ENCODE data around the gene DIAPH2. TPM values are rescaled to one million over a fixed set of nuclear protein-coding genes. Genes with fewer than 3 reads are reported as not detected.

The DIAPH2 gene
- total RNA-seq, 1 donor from 2014 or later, result 32.9 TPM

DNA sequence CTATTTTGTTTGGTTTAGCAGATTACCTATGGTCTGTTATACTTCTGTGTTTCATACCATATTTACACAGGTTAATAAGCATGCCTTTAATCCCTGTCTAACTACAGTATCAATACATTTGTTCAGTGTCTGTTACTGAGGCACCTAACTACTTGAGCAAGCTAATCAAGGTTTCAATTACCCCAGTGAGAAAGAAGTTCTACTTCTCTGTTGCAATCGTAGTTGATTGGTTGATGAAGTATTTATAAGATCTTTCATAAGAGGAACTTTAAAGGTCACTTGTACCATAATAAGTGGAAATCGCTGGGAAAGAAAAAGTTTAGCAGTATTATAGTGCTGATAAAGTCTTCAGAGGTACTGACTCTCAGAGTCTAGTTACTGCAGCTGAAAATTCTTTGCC is 689.6 kb downstream of the DIAPH2 start:
- Histone ChIP-seq H3K4me1 (no peaks in the 10 kb centered on the region), H3K4me3 (no peak overlapping the region), H3K27ac (no peak overlapping the region), H3K9me3 (no peaks in the 10 kb centered on the region), H3K27me3 (no peaks in the 10 kb centered on the region), H3K36me3 (no peaks in the 10 kb centered on the region)
- ATAC-seq (peak; percentile 20), DNase-seq (no peak)
- TF ChIP-seq, protein P1, sequence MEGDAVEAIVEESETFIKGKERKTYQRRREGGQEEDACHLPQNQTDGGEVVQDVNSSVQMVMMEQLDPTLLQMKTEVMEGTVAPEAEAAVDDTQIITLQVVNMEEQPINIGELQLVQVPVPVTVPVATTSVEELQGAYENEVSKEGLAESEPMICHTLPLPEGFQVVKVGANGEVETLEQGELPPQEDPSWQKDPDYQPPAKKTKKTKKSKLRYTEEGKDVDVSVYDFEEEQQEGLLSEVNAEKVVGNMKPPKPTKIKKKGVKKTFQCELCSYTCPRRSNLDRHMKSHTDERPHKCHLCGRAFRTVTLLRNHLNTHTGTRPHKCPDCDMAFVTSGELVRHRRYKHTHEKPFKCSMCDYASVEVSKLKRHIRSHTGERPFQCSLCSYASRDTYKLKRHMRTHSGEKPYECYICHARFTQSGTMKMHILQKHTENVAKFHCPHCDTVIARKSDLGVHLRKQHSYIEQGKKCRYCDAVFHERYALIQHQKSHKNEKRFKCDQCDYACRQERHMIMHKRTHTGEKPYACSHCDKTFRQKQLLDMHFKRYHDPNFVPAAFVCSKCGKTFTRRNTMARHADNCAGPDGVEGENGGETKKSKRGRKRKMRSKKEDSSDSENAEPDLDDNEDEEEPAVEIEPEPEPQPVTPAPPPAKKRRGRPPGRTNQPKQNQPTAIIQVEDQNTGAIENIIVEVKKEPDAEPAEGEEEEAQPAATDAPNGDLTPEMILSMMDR (IDR thresholded peaks at IDR 0.05), result no peak
- intact Hi-C loops (cut with DNase I), result no loop called here

GRCh38 chrX:97380200-97380599 is 695.6 kb downstream of the DIAPH2 start:
- no peaks in the 10 kb centered on the region for H3K27me3 ChIP-seq
- no peak overlapping the region for H3K4me3 ChIP-seq
- H3K9me3 ChIP-seq, result no peaks in the 10 kb centered on the region
- ATAC-seq, result no peak
- TF ChIP-seq, protein P1 (IDR thresholded peaks at IDR 0.05), result no peak
- H3K4me1 ChIP-seq, result no peaks in the 10 kb centered on the region
- DNase-seq, result no peak
- intact Hi-C loops (cut with DNase I), result no loop called here
- no peak overlapping the region for H3K27ac ChIP-seq
- no peaks in the 10 kb centered on the region for H3K36me3 ChIP-seq

- intact Hi-C loops (cut with DNase I), result no loop called here
- no peak for DNase-seq
- H3K9me3 ChIP-seq, result no peaks in the 10 kb centered on the region
These were observed 700.0 kb downstream of the DIAPH2 start for GRCh38 chrX:97384685-97385084.

DNA sequence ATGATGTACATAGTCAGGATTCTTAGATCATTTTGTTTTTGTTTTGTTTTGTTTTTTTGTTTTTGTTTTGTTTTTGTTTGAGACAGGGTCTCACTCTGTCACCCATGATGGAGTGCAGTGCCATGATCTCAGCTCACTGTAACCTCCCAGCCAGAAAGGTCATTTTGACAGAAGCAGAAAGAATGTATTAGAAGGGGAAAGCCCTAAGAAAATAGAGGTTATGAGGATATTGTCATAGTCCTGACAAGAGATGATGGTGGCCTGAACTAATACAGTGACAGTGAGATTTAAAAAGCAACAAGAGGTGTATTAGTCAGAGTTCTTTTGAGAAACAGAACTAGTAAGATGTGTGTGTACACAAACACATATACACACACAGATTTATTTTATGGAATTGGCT is 702.4 kb downstream of the DIAPH2 start:
- no peaks in the 10 kb centered on the region for H3K27me3 ChIP-seq
- ATAC-seq (no peak), DNase-seq (no peak)
- H3K36me3 ChIP-seq, result no peaks in the 10 kb centered on the region
- H3K9me3 ChIP-seq, result no peaks in the 10 kb centered on the region
- intact Hi-C loops (cut with DNase I), result no loop called here
- no peak overlapping the region for H3K4me3 ChIP-seq
- TF ChIP-seq, protein P1 (IDR thresholded peaks at IDR 0.05), result no peak
- no peak overlapping the region for H3K27ac ChIP-seq
- no peaks in the 10 kb centered on the region for H3K4me1 ChIP-seq

More at GRCh38 chrX:97384685-97385084, 700.0 kb downstream of the DIAPH2 start:
- H3K4me1 ChIP-seq, result no peaks in the 10 kb centered on the region
- H3K36me3 ChIP-seq, result no peaks in the 10 kb centered on the region
- no peak overlapping the region for H3K27ac ChIP-seq
- ATAC-seq, result no peak
- TF ChIP-seq, protein P1 (IDR thresholded peaks at IDR 0.05), result no peak
- no peak overlapping the region for H3K4me3 ChIP-seq
- H3K27me3 ChIP-seq, result no peaks in the 10 kb centered on the region

DNA sequence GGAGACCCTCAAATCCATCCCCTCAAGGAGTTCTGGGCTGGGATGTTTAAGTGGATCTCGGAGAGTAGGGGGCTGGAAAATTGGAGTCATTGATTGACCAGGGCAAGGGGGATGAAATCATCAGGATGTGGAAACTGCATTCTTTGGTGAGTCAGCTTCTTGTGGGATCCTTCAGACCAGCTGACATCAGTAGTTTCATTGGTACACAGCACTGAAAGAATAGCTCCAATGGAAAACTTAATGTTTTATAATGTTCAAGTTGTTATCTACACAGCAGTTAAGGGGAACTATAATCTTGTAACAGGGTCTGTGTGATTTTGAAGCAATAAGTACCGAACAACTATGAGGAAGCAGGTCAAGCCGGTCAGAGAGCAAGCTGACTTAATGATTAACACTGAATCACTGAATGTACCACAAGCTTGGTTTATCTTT is 705.1 kb downstream of the DIAPH2 start:
- Histone ChIP-seq H3K27me3 (no peaks in the 10 kb centered on the region), H3K9me3 (no peaks in the 10 kb centered on the region), H3K36me3 (no peaks in the 10 kb centered on the region), H3K27ac (no peak overlapping the region), H3K4me1 (no peaks in the 10 kb centered on the region), H3K4me3 (no peak overlapping the region)
- intact Hi-C loops (cut with DNase I), result no loop called here
- DNase-seq, result no peak
- TF ChIP-seq, protein P1 (IDR thresholded peaks at IDR 0.05), result no peak
- peak; percentile 51 for ATAC-seq

DNA sequence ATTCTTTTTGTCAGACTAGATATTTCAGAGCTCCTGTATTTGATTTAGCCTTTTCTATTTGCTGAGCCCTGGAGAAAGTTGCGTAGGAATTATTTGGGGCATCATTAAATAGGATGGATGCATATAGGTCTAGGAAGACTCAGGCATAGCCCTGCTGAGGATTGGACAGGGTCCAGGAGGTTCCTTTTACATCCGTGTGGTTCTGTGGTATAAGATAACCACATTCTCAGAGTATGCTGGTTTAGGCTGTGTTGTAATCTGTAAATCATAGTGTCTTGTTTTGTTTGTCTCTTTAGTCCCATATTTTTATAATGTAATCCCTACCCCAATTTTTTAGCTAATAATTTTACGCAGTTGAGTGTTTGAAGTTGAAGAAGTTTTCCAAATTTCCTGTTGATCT is 712.7 kb downstream of the DIAPH2 start:
- no peaks in the 10 kb centered on the region for H3K9me3 ChIP-seq
- H3K27ac ChIP-seq, result no peak overlapping the region
- no peak for DNase-seq
- no peaks in the 10 kb centered on the region for H3K4me1 ChIP-seq
- no peak overlapping the region for H3K4me3 ChIP-seq
- intact Hi-C loops (cut with DNase I), result no loop called here
- no peaks in the 10 kb centered on the region for H3K36me3 ChIP-seq
- H3K27me3 ChIP-seq, result no peaks in the 10 kb centered on the region
- ATAC-seq, result no peak
- TF ChIP-seq, protein P1 (IDR thresholded peaks at IDR 0.05), result no peak
